ENCODE results near the gene SELENOM.
"Not testable (repeated sequence)": the region's sequence is repeated elsewhere in the genome, so short reads cannot be mapped to it uniquely, and the experiment has no call there.

SELENOM gene

GRCh38 chr22:31133911-31134310 is 26.5 kb upstream of the SELENOM start:
- no peak for DNase-seq (ENCODE audit: low spot score)

DNA sequence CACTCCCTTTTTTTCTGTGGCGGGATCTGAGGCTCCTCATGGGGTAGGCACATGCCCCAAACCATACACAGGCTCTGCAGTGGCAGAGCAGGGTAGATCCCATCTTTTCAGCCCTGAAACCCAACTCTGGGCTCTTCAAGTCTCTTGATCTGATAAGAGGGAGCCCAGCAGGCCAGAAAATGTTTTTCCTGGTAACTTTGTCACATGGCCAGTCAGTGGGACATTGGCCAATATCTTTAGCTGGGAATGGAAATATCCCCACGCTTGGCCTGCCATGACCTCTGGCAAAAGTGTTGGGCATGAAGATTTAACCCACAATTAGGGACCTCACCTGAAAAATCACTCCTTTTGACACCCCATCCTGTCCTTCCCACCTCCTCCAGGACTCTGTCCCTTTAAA is 23.5 kb upstream of the SELENOM start:
- DNase-seq (ENCODE audit: low spot score) = no peak

DNA sequence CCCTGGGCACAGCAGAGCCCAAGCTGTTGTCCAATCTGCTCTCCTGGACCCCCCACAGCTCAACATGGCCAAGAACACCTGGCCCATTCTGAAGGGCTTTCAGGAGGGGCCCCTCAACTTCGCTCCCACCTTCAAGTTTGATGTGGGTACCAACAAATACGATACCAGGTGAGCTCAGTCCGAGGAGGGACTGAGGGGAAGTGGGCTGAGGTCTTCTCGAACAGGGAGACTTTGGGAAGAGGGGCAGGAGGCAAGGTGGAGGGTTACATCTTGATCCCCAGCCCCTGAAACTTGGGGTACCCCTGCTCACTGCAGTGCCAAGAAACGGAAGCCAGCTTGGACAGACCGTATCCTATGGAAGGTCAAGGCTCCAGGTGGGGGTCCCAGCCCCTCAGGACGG is 20.8 kb upstream of the SELENOM start:
- no peak for DNase-seq (ENCODE audit: low spot score)

DNA sequence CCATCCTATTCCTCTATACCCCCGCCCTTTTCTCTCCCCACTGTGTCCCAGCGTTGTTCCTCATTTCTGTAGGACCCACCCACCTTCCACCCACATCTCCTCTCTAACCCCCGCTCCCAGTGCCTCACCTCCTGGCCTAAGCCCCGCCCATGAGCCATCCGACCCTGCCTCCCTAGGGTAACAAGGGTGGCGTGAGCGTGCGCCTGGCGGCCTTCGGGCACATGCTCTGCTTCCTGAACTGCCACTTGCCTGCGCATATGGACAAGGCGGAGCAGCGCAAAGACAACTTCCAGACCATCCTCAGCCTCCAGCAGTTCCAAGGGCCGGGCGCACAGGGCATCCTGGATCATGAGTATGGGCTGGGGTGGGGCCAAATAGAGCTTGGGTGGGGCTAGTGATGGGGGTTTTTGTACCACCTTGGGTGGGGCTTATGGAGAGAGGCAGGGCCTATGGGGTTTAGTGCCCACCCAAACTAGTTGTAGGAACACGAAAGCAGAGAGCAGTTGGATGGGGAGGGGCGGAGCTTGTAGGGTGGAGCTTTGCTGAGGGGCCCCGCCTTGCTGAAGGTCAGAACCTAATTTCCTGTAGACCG is 19.9 kb upstream of the SELENOM start:
- DNase-seq (ENCODE audit: low spot score) = no peak

DNA sequence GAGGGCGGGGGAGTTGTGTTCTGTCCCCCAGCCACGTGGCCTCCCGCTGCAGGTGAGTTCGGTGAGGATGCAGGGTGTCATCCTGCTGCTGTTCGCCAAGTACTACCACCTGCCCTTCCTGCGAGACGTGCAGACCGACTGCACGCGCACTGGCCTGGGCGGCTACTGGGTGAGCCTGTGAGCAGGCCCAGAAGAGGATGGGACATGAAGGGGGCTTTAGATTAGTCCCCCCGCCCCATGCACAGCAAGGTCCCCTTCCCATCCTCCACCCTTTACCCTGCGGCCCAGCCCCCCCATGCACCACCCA is 19.5 kb upstream of the SELENOM start:
- no peak for DNase-seq (ENCODE audit: low spot score)

GRCh38 chr22:31126128-31126868 is 18.9 kb upstream of the SELENOM start:
- DNase-seq (ENCODE audit: low spot score) = no peak

DNA sequence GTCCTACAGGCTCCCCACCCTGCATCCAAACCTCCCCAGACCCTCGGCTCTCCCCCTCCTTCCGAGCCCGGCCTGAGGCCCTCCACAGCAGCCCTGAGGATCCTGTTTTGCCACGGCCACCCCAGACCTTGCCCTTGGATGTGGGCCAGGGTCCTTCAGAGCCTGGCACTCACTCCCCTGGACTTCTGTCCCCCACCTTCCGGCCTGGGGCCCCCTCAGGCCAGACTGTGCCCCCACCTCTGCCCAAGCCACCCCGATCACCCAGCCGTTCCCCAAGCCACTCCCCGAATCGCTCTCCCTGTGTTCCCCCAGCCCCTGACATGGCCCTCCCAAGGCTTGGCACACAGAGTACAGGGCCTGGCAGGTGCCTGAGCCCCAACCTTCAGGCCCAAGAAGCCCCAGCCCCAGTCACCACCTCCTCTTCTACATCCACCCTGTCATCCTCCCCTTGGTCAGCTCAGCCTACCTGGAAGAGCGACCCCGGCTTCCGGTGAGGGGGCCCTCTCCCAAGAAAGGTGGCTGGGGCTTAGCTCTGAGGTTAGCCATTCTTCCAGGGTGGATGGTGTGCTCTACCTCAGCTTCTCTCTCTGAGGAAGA is 18.3 kb upstream of the SELENOM start:
- DNase-seq (ENCODE audit: low spot score) = no peak

DNA sequence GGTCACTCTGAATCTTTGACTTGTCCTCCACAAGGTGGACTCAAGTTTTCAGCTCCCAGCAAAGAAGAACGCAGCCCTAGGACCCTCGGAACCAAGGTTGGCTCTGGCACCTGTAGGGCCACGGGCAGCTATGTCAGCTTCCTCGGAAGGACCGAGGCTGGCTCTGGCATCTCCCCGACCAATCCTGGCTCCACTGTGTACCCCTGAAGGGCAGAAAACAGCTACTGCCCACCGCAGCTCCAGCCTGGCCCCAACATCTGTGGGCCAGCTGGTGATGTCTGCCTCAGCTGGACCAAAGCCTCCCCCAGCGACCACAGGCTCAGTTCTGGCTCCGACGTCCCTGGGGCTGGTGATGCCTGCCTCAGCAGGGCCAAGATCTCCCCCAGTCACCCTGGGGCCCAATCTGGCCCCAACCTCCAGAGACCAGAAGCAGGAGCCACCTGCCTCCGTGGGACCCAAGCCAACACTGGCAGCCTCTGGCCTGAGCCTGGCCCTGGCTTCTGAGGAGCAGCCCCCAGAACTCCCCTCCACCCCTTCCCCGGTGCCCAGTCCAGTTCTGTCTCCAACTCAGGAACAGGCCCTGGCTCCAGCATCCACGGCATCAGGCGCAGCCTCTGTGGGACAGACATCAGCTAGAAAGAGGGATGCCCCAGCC is 17.6 kb upstream of the SELENOM start:
- no peak for DNase-seq (ENCODE audit: low spot score)

- DNase-seq (ENCODE audit: low spot score) = no peak
Measured at GRCh38 chr22:31124290-31124689, 16.9 kb upstream of the SELENOM start.

GRCh38 chr22:31123292-31123602 is 15.9 kb upstream of the SELENOM start:
- no peak for DNase-seq (ENCODE audit: low spot score)

GRCh38 chr22:31122532-31123291 is 15.3 kb upstream of the SELENOM start, which contains the start of gene INPP5J:
Gene INPP5J (plus strand): TSS chr22:31122966. CDS start chr22:31123015, 49 bp downstream.
- DNase-seq (ENCODE audit: low spot score) = no peak

- no peak for DNase-seq (ENCODE audit: low spot score)
Measured at GRCh38 chr22:31122196-31122531, 14.8 kb upstream of the SELENOM start.

GRCh38 chr22:31121403-31121802 is 14.0 kb upstream of the SELENOM start:
- DNase-seq (ENCODE audit: low spot score) = no peak

GRCh38 chr22:31120642-31121041 is 13.3 kb upstream of the SELENOM start:
- no peak for DNase-seq (ENCODE audit: low spot score)

DNA sequence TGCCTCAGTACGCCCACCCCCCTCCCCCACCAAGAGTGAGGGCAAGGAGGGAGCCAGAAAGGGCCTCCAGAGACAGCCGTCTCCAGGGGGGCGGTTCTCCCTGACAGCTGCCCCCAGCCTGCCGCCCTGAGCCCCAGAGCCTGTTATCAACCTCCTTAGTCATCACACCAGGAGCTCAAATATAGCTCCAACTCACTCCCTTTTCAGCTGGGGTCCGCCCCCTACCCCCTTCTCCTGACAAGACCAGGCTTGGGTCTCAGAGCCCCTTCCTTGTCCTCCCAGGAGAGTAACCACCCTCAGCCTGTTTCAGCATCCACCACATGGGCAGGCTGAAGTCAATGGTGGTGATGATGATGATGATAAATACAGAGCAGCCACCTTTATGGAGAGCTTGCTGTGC is 12.9 kb upstream of the SELENOM start:
- DNase-seq (ENCODE audit: low spot score) = no peak

GRCh38 chr22:31119026-31119717 is 11.8 kb upstream of the SELENOM start:
- DNase-seq (ENCODE audit: low spot score) = no peak

GRCh38 chr22:31118046-31118820 is 10.9 kb upstream of the SELENOM start:
- DNase-seq (ENCODE audit: low spot score) = no peak

GRCh38 chr22:31112547-31113091 is 5.3 kb upstream of the SELENOM start:
- not testable (repeated sequence) for DNase-seq (ENCODE audit: low spot score)

DNA sequence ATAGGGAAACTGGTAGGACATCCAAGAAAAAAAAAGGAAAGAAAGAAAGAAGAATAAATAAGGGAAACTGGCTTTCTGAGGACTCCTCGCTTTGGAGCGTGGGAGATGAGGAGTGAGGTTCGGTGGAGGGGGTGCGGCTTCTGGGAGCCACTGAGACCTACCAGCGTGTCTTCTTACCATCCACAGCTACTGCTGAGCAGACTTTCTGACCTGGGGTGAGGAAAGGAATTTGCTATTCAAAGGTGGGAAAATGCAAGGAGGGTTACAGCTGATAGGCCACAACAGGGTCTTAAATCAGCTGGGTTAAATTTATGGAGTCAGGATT is 488 bp upstream of the SELENOM start:
- DNase-seq (ENCODE audit: low spot score) = no peak

GRCh38 chr22:31106731-31107177 is 614 bp downstream of the SELENOM start:
- DNase-seq (ENCODE audit: low spot score) = no peak

GRCh38 chr22:31106001-31106571 is 1.3 kb downstream of the SELENOM start:
- no peak for DNase-seq (ENCODE audit: low spot score)
